GM12801 (cell line): ENCODE data around the gene CXCL5.

Source experiments
- CTCF ChIP-seq: IDR thresholded peaks from one replicate; pipeline ENCODE4 v1.5.1; 2011; ENCODE audit warnings: control low read depth; ENCODE audit not compliant: insufficient read length; ENCODE audit errors: extremely low read depth

CXCL5 gene

GRCh38 chr4:73984736-73985527 lies 13.5 kb downstream of the CXCL5 start:
- no peak for TF ChIP-seq CTCF

- no peak for TF ChIP-seq CTCF
These were observed 19.0 kb downstream of the CXCL5 start for GRCh38 chr4:73979407-73979957.

GRCh38 chr4:73978886-73979285 lies 19.6 kb downstream of the CXCL5 start:
- no peak for TF ChIP-seq CTCF

GRCh38 chr4:73976716-73977115 lies 21.8 kb downstream of the CXCL5 start:
- no peak for TF ChIP-seq CTCF

GRCh38 chr4:73976217-73976616 lies 22.3 kb downstream of the CXCL5 start:
- TF ChIP-seq CTCF = no peak

GRCh38 chr4:73974352-73974751 lies 24.1 kb downstream of the CXCL5 start:
- TF ChIP-seq CTCF = no peak

- TF ChIP-seq CTCF = no peak
These were observed 27.5 kb downstream of the CXCL5 start for GRCh38 chr4:73970945-73971344.
